GM10248 (cell line): ENCODE data around the gene CXCR3.
A peak's percentile ranks its signal among the peaks of the same experiment; 100 is the strongest.
"Not testable (repeated sequence)": the region's sequence is repeated elsewhere in the genome, so short reads cannot be mapped to it uniquely, and the experiment has no call there.

Experiments used
- CTCF ChIA-PET: fragments of 300-600 bp; sonication (Branson Sonifier 250); formaldehyde crosslinking; extraction: SDS; loops from one replicate; lab custom pipeline; 2021; ENCODE audit warnings: antibody characterized with exemption; lab: Yijun Ruan, JAX
- POLR2A ChIA-PET: fragments of 350-650 bp; sonication (Branson Sonifier 250); formaldehyde crosslinking; extraction: SDS; loops from one replicate; lab custom pipeline; 2020; ENCODE audit warnings: antibody characterized with exemption; lab: Yijun Ruan, JAX
- DNase-seq: peaks from one replicate; pipeline ENCODE4 v3.0.0; 2012; ENCODE audit errors: extremely low spot score
- CTCF ChIP-seq: IDR thresholded peaks from 2 replicates; pipeline ENCODE4 v1.5.1; 2012; ENCODE audit warnings: mild to moderate bottlenecking, low read depth; ENCODE audit errors: extremely low read depth, missing control alignments, control extremely low read depth

The CXCR3 gene

DNA sequence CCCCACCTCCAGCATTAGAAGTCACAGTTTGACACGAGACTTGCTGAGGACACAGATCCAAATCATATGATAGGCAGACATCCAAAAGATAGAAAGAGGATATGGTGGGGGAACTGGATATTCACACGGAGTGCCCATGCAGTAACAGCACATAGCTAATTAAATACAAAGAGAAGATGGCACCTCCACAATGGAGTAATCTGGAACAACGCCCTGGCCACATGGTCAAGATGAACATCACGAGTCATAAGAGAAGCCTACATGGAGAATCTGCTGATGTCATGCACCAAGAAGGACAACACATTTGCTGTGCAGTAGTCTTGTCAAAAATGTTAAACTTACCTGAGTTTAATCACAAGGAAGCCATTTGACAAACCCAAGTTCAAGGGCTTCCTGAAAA lies 39.0 kb upstream of the CXCR3 start:
- DNase-seq: no peak
- TF ChIP-seq CTCF: no peak
- POLR2A ChIA-PET: no interaction called here
- CTCF ChIA-PET: no interaction called here

DNA sequence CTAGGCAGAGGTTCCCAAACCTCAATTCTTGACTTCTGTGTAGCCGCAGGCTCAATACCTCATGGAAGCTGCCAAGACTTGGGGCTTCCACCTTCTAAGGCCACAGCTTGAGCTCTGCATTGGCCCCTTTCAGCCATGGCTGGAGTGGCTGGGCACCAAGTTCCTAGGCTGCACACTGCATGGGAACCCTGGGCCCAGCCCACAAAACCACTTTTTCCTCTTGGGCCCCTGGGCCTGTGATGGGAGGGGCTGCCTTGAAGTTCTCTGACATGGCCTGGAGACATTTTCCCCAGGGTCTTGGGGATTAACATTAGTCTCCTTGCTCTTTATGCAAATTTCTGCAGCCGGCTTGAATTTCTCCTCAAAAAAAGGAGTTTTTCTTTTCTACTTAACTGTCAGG lies 35.0 kb upstream of the CXCR3 start:
- CTCF ChIA-PET: no interaction called here

GRCh38 chrX:71652405-71652804 lies 34.1 kb upstream of the CXCR3 start:
- no peak for DNase-seq
- ChIA-PET POLR2A (interaction anchor here (0.5 kb wide), 1 partner anchor 67 kb away, joined by 3 read pairs; no protein-coding TSS in a partner anchor), CTCF (interaction anchor here (0.8 to 3.5 kb wide), 9 partner anchors 10 to 235 kb away, joined by 3 to 10 read pairs (median 4); partner anchors contain the start of gene CXCR3)
- TF ChIP-seq CTCF: peak; percentile 40

More for the DNA sequence above, 35.0 kb upstream of the CXCR3 start:
- POLR2A ChIA-PET: no interaction called here
- no peak for TF ChIP-seq CTCF
- DNase-seq: no peak

- DNase-seq: no peak
- ChIA-PET CTCF (interaction anchor here (0.9 to 3.5 kb wide), 7 partner anchors 8 to 116 kb away, joined by 3 to 13 read pairs (median 6); partner anchors contain the start of gene CXCR3), POLR2A (no interaction called here)
- peak; percentile 58 for TF ChIP-seq CTCF
Observed at GRCh38 chrX:71650333-71650969, 32.1 kb upstream of the CXCR3 start.

DNA sequence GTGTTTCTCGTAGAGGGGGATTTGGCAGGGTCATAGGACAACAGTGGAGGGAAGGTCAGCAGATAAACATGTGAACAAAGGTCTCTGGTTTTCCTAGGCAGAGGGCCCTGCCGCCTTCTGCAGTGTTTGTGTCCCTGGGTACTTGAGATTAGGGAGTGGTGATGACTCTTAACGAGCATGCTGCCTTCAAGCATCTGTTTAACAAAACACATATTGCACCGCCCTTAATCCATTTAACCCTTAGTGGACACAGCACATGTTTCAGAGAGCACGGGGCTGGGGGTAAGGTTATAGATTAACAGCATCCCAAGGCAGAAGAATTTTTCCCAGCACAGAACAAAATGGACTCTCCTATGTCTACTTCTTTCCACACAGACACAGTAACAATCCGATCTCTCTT lies 26.1 kb upstream of the CXCR3 start:
- POLR2A ChIA-PET, DNase-seq, CTCF ChIA-PET: not testable (repeated sequence)

- TF ChIP-seq CTCF: no peak
- ChIA-PET CTCF (no interaction called here), POLR2A (interaction anchor here (0.5 to 0.7 kb wide), 2 partner anchors 21 to 58 kb away, joined by 3 to 4 read pairs; no protein-coding TSS in a partner anchor)
- no peak for DNase-seq
Observed at GRCh38 chrX:71640002-71640401, 21.7 kb upstream of the CXCR3 start.

- CTCF ChIA-PET: no interaction called here
- POLR2A ChIA-PET: no interaction called here
- no peak for DNase-seq
- TF ChIP-seq CTCF: no peak
Observed at GRCh38 chrX:71638409-71638808, 20.1 kb upstream of the CXCR3 start.
